PC-3 (cell line): ENCODE data around the gene ROPN1L.

Source experiments
- EZH2 ChIP-seq: fragments of 300-600 bp; sonication (generic); IDR thresholded peaks from one replicate; pipeline ENCODE4 v1.6.1; 2017; ENCODE audit warnings: antibody characterized with exemption, mild to moderate bottlenecking, low read length; ENCODE audit not compliant: unreplicated experiment
- EZH2phosphoT487 ChIP-seq: fragments of 300-600 bp; sonication (generic); IDR thresholded peaks from 2 replicates; pipeline ENCODE4 v1.6.1; 2018; ENCODE audit warnings: mild to moderate bottlenecking, antibody characterized with exemption, low read length, borderline replicate concordance
- TF ChIP-seq, protein P1 (sequence below): fragments of 300-600 bp; sonication (generic); conservative IDR thresholded peaks from 2 replicates; pipeline ENCODE4 v1.5.1; 2017; ENCODE audit warnings: antibody characterized with exemption, low read depth, mild to moderate bottlenecking, low read length

DNA sequence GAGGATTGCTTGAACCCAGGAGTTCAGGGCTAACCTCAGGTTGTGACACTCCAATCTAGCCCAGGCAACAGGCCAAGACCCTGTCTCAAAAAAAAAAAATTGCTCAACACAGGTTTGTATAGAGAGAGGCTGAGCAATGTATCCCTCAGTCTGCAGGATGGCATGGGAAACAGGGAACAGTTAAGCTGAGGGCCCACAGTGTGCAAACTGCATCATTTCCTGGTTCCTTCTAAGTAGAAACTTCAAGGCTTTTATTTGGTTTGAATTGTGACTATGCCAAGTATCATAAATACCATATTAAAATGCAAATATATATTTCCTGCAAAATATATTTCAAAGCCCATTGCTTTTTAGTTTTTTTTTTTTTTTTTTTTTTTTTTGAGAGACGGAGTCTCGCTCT lies 13.7 kb upstream of the ROPN1L start:
- TF ChIP-seq EZH2 (no peak), EZH2phosphoT487 (no peak)
- TF ChIP-seq, protein P1, sequence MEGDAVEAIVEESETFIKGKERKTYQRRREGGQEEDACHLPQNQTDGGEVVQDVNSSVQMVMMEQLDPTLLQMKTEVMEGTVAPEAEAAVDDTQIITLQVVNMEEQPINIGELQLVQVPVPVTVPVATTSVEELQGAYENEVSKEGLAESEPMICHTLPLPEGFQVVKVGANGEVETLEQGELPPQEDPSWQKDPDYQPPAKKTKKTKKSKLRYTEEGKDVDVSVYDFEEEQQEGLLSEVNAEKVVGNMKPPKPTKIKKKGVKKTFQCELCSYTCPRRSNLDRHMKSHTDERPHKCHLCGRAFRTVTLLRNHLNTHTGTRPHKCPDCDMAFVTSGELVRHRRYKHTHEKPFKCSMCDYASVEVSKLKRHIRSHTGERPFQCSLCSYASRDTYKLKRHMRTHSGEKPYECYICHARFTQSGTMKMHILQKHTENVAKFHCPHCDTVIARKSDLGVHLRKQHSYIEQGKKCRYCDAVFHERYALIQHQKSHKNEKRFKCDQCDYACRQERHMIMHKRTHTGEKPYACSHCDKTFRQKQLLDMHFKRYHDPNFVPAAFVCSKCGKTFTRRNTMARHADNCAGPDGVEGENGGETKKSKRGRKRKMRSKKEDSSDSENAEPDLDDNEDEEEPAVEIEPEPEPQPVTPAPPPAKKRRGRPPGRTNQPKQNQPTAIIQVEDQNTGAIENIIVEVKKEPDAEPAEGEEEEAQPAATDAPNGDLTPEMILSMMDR: no peak
